Heart right ventricle (tissue), 16 donors: ENCODE measurements around the gene RASSF7. TPM values are rescaled to one million over a fixed set of nuclear protein-coding genes. Genes with fewer than 3 reads are reported as not detected.

Experiments used
- ATAC-seq, 8 donors: fragments of 200-7000 bp; cut with Tn5 transposase; one replicate each; pipeline ENCODE4 v1.9.1; 2020; ENCODE audit warnings: mild to moderate bottlenecking in 8 of 8, moderate library complexity in 8 of 8, moderate number of reproducible peaks in 1 of 8
- DNase-seq, 2 donors: peaks; one replicate each; pipeline ENCODE4 v3.0.0-alpha.2; 2020
- H3K27ac ChIP-seq, 10 donors: fragments of 200-600 bp; sonication (generic) in 2 of 10; one replicate each; pipeline versions ENCODE4 v1.5.0 to v1.8.0; 2020 to 2022; ENCODE audit warnings: mild to moderate bottlenecking in 3 of 10
- H3K27me3 ChIP-seq, 7 donors: fragments of 200-600 bp; one replicate each; pipeline ENCODE4 v1.8.0; 2021 to 2022; ENCODE audit warnings: mild to moderate bottlenecking in 2 of 7
- H3K36me3 ChIP-seq, 9 donors: fragments of 200-600 bp; sonication (generic) in 1 of 9; one replicate each; pipeline versions ENCODE4 v1.5.0 to v1.8.0; 2020 to 2022; ENCODE audit warnings: mild to moderate bottlenecking in 2 of 9
- H3K4me1 ChIP-seq, 9 donors: fragments of 200-600 bp; sonication (generic) in 1 of 9; one replicate each; pipeline versions ENCODE4 v1.5.0 to v1.8.0; 2020 to 2022; ENCODE audit warnings: mild to moderate bottlenecking in 4 of 9
- H3K4me3 ChIP-seq, 10 donors: fragments of 200-600 bp; sonication (generic) in 2 of 10; one replicate each; pipeline versions ENCODE4 v1.5.0 to v1.8.0; 2020 to 2022; ENCODE audit warnings: mild to moderate bottlenecking in 7 of 10, moderate library complexity in 2 of 10
- H3K9me3 ChIP-seq, 11 donors: fragments of 200-600 bp in 10 of 11; sonication (generic) in 2 of 11; one replicate each; pipeline versions ENCODE4 v1.5.0 to v1.8.0; 2013 to 2022; ENCODE audit warnings: mild to moderate bottlenecking in 2 of 11, control low read depth in 1 of 11, moderate library complexity in 1 of 11
- WGBS, 2 donors: extraction: QIAGEN DNeasy Blood & Tissue Kit; methylation state at CpG; one replicate each; pipeline ENCODE4 v1.1.7; 2013; ENCODE audit warnings: inconsistent platforms in 1 of 2; 5-methylcytosine and 5-hydroxymethylcytosine counted together
- intact Hi-C, 10 donors: fragments of 100-400 bp; cut with DNase I; formaldehyde crosslinking; loops; one replicate each; pipeline versions ENCODE4 v1.11.1 to v1.14.2; 2022
- polyA plus RNA-seq, 2 donors: library from polyadenylated mRNA; stranded (reverse); fragments of 200-250 nt; gene quantifications; one replicate each; pipeline ENCODE4 v1.2.3, GENCODE V29; 2013
- total RNA-seq, 10 donors: library from RNA; stranded (reverse); fragmentation: NEBNext Ultra II Directional in 3 of 10; extraction: Animal tissue kit (Norgen Biotek cat#: 25700) in 3 of 10; gene quantifications; one replicate each; pipeline versions ENCODE4 v1.2.1 to v1.2.4, GENCODE V29; 2021 to 2023
- TF ChIP-seq, protein P1 (sequence below), 9 donors: fragments of 200-600 bp; sonication (generic) in 2 of 9; IDR thresholded peaks; one replicate each; pipeline versions ENCODE4 v1.5.0 to v1.8.0; 2021 to 2022; ENCODE audit warnings: antibody characterized with exemption in 9 of 9, mild to moderate bottlenecking in 5 of 9, moderate library complexity in 1 of 9
- donor health status: Arrhythmogenic right ventricular cardiomyopathy.
- donor health status: ischemic (EF 13 %, LVEDD 7.1; RV severe dilation, severe dysfunction).
- donor health status: healthy with polysubstance abuse.
- donor health status: DM: no; HTN: yes; CAD: no.
- donor health status: DM: no; HTN: no; CAD: no.
- donor health status: ischemic (EF 25% LVEDD 6.9; RV normal size, moderate dysfunction).
- donor health status: ischemic (EF 25% LVEDD 5.7; RV mildly dilated, moderate dysfunction).
- donor health status: healthy.
- donor health status: DM: yes; HTN: yes; CAD: no.
- donor health status: Ischemic cardiomyopathy.
- donor health status: ischemic (EF 35%, LVEDD 5.7; RV mildly dilated, moderate dysfunction).
- donor health status: nonischemic (EF 11% LVEDD 7.7; RV severe dilation, severe dysfunction).
- donor health status: DM: yes; HTN: yes; CAD: no.
- donor health status: PGD.
- donor health status: ischemic (EF 29% LVEDD 5.4; RV normal size, mild dysfunction).
- donor health status: nonischemic (EF 23%, LVEDD 6.1; RV moderate dilation, normal function).

The RASSF7 gene
- total and polyA plus RNA-seq, 12 donors: 0.96 to 14.2 (median 2.3) TPM

DNA sequence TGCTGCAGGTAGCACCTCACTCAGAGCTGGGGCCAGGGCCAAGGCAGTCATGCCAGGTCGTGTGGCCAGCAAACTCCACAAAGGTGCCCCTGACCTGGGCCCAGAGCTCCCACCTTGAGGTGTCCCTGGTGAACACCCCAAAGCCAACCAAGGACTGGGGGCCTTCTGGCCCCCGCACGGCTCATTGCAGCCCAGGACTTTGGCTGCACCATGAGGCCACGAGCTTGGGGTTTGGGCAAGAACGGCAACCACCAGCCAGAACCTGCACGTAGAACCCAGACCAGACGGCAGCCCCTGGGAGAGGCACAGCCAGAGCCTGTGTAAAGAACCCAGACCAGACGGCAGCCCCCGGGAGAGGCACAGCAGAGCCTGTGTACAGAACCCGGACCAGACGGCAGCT, 15.6 kb upstream of the RASSF7 start:
- H3K4me1 ChIP-seq: no peaks in the 10 kb centered on the region
- 82 to 89% methylated on average over 11 of the region's 11 CpGs for WGBS, 2 donors
- ATAC-seq (no peak), DNase-seq (peak in 1 of 2 donors; percentile 8)
- TF ChIP-seq, protein P1, sequence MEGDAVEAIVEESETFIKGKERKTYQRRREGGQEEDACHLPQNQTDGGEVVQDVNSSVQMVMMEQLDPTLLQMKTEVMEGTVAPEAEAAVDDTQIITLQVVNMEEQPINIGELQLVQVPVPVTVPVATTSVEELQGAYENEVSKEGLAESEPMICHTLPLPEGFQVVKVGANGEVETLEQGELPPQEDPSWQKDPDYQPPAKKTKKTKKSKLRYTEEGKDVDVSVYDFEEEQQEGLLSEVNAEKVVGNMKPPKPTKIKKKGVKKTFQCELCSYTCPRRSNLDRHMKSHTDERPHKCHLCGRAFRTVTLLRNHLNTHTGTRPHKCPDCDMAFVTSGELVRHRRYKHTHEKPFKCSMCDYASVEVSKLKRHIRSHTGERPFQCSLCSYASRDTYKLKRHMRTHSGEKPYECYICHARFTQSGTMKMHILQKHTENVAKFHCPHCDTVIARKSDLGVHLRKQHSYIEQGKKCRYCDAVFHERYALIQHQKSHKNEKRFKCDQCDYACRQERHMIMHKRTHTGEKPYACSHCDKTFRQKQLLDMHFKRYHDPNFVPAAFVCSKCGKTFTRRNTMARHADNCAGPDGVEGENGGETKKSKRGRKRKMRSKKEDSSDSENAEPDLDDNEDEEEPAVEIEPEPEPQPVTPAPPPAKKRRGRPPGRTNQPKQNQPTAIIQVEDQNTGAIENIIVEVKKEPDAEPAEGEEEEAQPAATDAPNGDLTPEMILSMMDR (IDR thresholded peaks at IDR 0.05): no peak
- H3K36me3 ChIP-seq: no peaks in the 10 kb centered on the region
- no peaks in the 10 kb centered on the region for H3K9me3 ChIP-seq
- no peak overlapping the region for H3K4me3 ChIP-seq
- no peak overlapping the region for H3K27ac ChIP-seq
- H3K27me3 ChIP-seq: peaks cover 0 to 10% (median 0%) of the 10 kb centered on the region in 7 donors
- intact Hi-C loops: no loop called here

GRCh38 chr11:548700-549603, 11.8 kb upstream of the RASSF7 start:
- DNase-seq (no peak), ATAC-seq (no peak)
- intact Hi-C loops: no loop called here
- H3K27me3 ChIP-seq: peaks cover 9 to 43% (median 27%) of the 10 kb centered on the region in 7 donors
- H3K4me3 ChIP-seq: no peak overlapping the region
- no peaks in the 10 kb centered on the region for H3K36me3 ChIP-seq
- H3K27ac ChIP-seq: no peak overlapping the region
- WGBS, 2 donors: 75 to 79% methylated on average over 32 of the region's 32 CpGs
- TF ChIP-seq, protein P1 (IDR thresholded peaks at IDR 0.05): no peak
- H3K4me1 ChIP-seq: no peaks in the 10 kb centered on the region
- no peaks in the 10 kb centered on the region for H3K9me3 ChIP-seq

GRCh38 chr11:550021-550745, 10.6 kb upstream of the RASSF7 start:
- Histone ChIP-seq H3K27me3 (peaks cover 18 to 54% (median 37%) of the 10 kb centered on the region in 7 donors), H3K4me1 (peaks cover under 1 to 8% (median 7%) of the 10 kb centered on the region in 9 donors), H3K27ac (no peak overlapping the region), H3K9me3 (no peaks in the 10 kb centered on the region), H3K4me3 (no peak overlapping the region), H3K36me3 (no peaks in the 10 kb centered on the region)
- ATAC-seq (no peak), DNase-seq (no peak)
- TF ChIP-seq, protein P1 (IDR thresholded peaks at IDR 0.05): no peak
- WGBS, 2 donors: 94 to 95% methylated on average over 25 of the region's 25 CpGs
- intact Hi-C loops: loop anchor here in 1 of 10 donors (5.0 kb wide), 1 partner anchor 172 kb away; no protein-coding TSS in a partner anchor

DNA sequence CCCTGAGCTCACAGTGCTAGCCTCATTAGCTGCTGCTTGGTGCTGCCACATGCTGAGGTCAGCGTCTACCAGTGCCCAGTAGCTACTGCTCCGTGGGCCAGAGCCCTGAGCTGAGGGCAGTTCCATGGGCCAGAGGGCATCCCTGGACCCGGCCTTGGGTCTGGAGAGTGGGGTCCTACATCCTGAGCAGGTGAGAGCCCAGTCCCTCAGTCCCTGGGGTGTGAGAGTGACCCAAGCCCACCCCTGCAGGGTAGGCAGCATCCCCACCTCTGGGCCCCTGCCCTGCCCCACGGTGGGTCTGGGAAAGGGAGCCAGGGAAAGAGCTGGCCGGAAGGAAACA, 10.1 kb upstream of the RASSF7 start:
- no peak overlapping the region for H3K4me3 ChIP-seq
- no peaks in the 10 kb centered on the region for H3K36me3 ChIP-seq
- DNase-seq (no peak), ATAC-seq (no peak)
- H3K27ac ChIP-seq: no peak overlapping the region
- TF ChIP-seq, protein P1 (IDR thresholded peaks at IDR 0.05): no peak
- no peaks in the 10 kb centered on the region for H3K9me3 ChIP-seq
- peaks cover 23 to 59% (median 43%) of the 10 kb centered on the region in 7 donors for H3K27me3 ChIP-seq
- WGBS, 2 donors: 84 to 91% methylated on average over 5 of the region's 5 CpGs
- H3K4me1 ChIP-seq: peaks cover 3 to 13% (median 12%) of the 10 kb centered on the region in 9 donors
- intact Hi-C loops: loop anchor here in 1 of 10 donors (5.0 kb wide), 1 partner anchor 172 kb away; no protein-coding TSS in a partner anchor
